ENCODE measurements around the gene PHETA2. TPM values are rescaled to one million over a fixed set of nuclear protein-coding genes. Genes with fewer than 3 reads are reported as not detected.

PHETA2 gene
- total RNA-seq, 1 experiment from 2014 or later, result 0.04 TPM

- intact Hi-C loops (cut with micrococcal nuclease), result no loop called here
- Histone ChIP-seq H4K20me1 (ENCODE audit: low read length) (no peaks in the 10 kb centered on the region), H2AFZ (ENCODE audit: low read length) (no peak overlapping the region), H3K36me3 (ENCODE audit: low read depth, low read length) (no peaks in the 10 kb centered on the region), H3K9me3 (ENCODE audit: low read length) (no peaks in the 10 kb centered on the region), H3K9ac (ENCODE audit: low read length) (no peak overlapping the region), H3K4me1 (ENCODE audit: insufficient read depth, low read length) (no peaks in the 10 kb centered on the region), H3F3A (ENCODE audit: low read length, unreplicated experiment) (no peaks in the 10 kb centered on the region), H3K27ac (ENCODE audit: low read length) (no peak overlapping the region), H3K4me3 (ENCODE audit: low read length) (no peak overlapping the region), H3K27me3 (ENCODE audit: low read length) (no peaks in the 10 kb centered on the region), H3K4me2 (ENCODE audit: low read length) (no peak overlapping the region), H3K79me2 (ENCODE audit: low read length) (no peaks in the 10 kb centered on the region), H3K9me2 (replicated peaks; ENCODE audit: low read length) (no peaks in the 10 kb centered on the region)
- ATAC-seq, result no peak
- POLR2A ChIA-PET (ENCODE audit: unreplicated experiment), result no interaction called here
- no TSS peak for BruUV-seq (replicated peaks)
- no peak for DNase-seq
- TF ChIP-seq EZH2 (IDR thresholded peaks at IDR 0.05; ENCODE audit: low read length, unreplicated experiment) (no peak), EZH2phosphoT487 (IDR thresholded peaks at IDR 0.05; ENCODE audit: borderline replicate concordance, low read length) (no peak)
- CTCF ChIA-PET, result no interaction called here
Measured at GRCh38 chr22:42033263-42034181, 40.5 kb upstream of the PHETA2 start.

GRCh38 chr22:42035256-42035655 is 38.8 kb upstream of the PHETA2 start:
- no peaks in the 10 kb centered on the region for H3K9me2 ChIP-seq (replicated peaks; ENCODE audit: low read length)
- DNase-seq (no peak), ATAC-seq (no peak)
- no peak overlapping the region for H3K27ac ChIP-seq (ENCODE audit: low read length)
- no peaks in the 10 kb centered on the region for H3K79me2 ChIP-seq (ENCODE audit: low read length)
- ChIA-PET CTCF (no interaction called here), POLR2A (ENCODE audit: unreplicated experiment) (interaction anchor here (0.6 kb wide), 1 partner anchor 980 kb away, joined by 3 read pairs; no protein-coding TSS in a partner anchor)
- H3K9ac ChIP-seq (ENCODE audit: low read length), result no peak overlapping the region
- no peaks in the 10 kb centered on the region for H3K36me3 ChIP-seq (ENCODE audit: low read depth, low read length)
- no peak overlapping the region for H3K4me2 ChIP-seq (ENCODE audit: low read length)
- H3F3A ChIP-seq (ENCODE audit: low read length, unreplicated experiment), result no peaks in the 10 kb centered on the region
- no peak overlapping the region for H2AFZ ChIP-seq (ENCODE audit: low read length)
- no peaks in the 10 kb centered on the region for H4K20me1 ChIP-seq (ENCODE audit: low read length)
- TF ChIP-seq, protein P1, sequence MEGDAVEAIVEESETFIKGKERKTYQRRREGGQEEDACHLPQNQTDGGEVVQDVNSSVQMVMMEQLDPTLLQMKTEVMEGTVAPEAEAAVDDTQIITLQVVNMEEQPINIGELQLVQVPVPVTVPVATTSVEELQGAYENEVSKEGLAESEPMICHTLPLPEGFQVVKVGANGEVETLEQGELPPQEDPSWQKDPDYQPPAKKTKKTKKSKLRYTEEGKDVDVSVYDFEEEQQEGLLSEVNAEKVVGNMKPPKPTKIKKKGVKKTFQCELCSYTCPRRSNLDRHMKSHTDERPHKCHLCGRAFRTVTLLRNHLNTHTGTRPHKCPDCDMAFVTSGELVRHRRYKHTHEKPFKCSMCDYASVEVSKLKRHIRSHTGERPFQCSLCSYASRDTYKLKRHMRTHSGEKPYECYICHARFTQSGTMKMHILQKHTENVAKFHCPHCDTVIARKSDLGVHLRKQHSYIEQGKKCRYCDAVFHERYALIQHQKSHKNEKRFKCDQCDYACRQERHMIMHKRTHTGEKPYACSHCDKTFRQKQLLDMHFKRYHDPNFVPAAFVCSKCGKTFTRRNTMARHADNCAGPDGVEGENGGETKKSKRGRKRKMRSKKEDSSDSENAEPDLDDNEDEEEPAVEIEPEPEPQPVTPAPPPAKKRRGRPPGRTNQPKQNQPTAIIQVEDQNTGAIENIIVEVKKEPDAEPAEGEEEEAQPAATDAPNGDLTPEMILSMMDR (conservative IDR thresholded peaks at IDR 0.05; ENCODE audit: low read depth, low read length), result no peak
- TF ChIP-seq EZH2phosphoT487 (IDR thresholded peaks at IDR 0.05; ENCODE audit: borderline replicate concordance, low read length) (no peak), EZH2 (IDR thresholded peaks at IDR 0.05; ENCODE audit: low read length, unreplicated experiment) (no peak)
- no peak overlapping the region for H3K4me3 ChIP-seq (ENCODE audit: low read length)
- H3K4me1 ChIP-seq (ENCODE audit: insufficient read depth, low read length), result no peaks in the 10 kb centered on the region
- BruUV-seq (replicated peaks), result no TSS peak
- intact Hi-C loops (cut with micrococcal nuclease), result no loop called here
- H3K27me3 ChIP-seq (ENCODE audit: low read length), result no peaks in the 10 kb centered on the region
- H3K9me3 ChIP-seq (ENCODE audit: low read length), result no peaks in the 10 kb centered on the region

DNA sequence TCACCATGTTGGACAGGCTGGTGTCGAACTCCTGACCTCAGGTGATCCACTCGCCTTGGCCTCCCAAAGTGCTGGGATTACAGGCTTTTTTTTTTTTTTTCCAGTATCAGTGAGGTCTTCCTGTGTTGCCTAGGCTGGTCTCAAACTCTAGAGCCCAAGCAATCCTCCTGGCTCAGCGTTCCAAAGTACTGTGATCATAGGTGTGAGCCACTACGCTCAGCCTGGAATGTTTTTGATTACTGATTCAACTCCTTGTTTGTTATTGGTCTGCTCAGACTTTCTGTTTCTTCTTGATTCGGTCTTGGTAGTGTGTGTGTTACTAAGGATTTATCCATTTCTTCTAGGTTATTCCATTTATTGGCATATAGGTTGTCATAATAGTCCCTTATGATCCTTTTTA is 34.8 kb upstream of the PHETA2 start:
- ChIA-PET POLR2A (ENCODE audit: unreplicated experiment) (no interaction called here), CTCF (no interaction called here)
- Histone ChIP-seq H3F3A (ENCODE audit: low read length, unreplicated experiment) (no peaks in the 10 kb centered on the region), H3K9ac (ENCODE audit: low read length) (no peak overlapping the region), H3K4me3 (ENCODE audit: low read length) (no peak overlapping the region), H3K4me2 (ENCODE audit: low read length) (no peak overlapping the region), H3K4me1 (ENCODE audit: insufficient read depth, low read length) (no peaks in the 10 kb centered on the region), H3K79me2 (ENCODE audit: low read length) (no peaks in the 10 kb centered on the region), H3K9me3 (ENCODE audit: low read length) (no peaks in the 10 kb centered on the region), H2AFZ (ENCODE audit: low read length) (no peak overlapping the region), H3K36me3 (ENCODE audit: low read depth, low read length) (no peaks in the 10 kb centered on the region), H3K9me2 (replicated peaks; ENCODE audit: low read length) (no peaks in the 10 kb centered on the region), H3K27ac (ENCODE audit: low read length) (no peak overlapping the region), H3K27me3 (ENCODE audit: low read length) (no peaks in the 10 kb centered on the region), H4K20me1 (ENCODE audit: low read length) (no peaks in the 10 kb centered on the region)
- BruUV-seq (replicated peaks), result no TSS peak
- intact Hi-C loops (cut with micrococcal nuclease), result no loop called here
- no peak for DNase-seq
- TF ChIP-seq EZH2phosphoT487 (IDR thresholded peaks at IDR 0.05; ENCODE audit: borderline replicate concordance, low read length), result no peak
- no peak for TF ChIP-seq EZH2 (IDR thresholded peaks at IDR 0.05; ENCODE audit: low read length, unreplicated experiment)
- TF ChIP-seq, protein P1 (conservative IDR thresholded peaks at IDR 0.05; ENCODE audit: low read depth, low read length), result no peak
- no peak for ATAC-seq

All from PC-3 (cell line).